Gastroesophageal sphincter (tissue), 4 donors: ENCODE results near the gene LRRC75A. TPM values are rescaled to one million over a fixed set of nuclear protein-coding genes. Genes with fewer than 3 reads are reported as not detected.

ENCODE experiments used
- ATAC-seq: fragments of 150-250 bp; one replicate; pipeline ENCODE4 v1.9.1; 2016; ENCODE audit warnings: mild to moderate bottlenecking, moderate library complexity
- H3K27ac ChIP-seq, 4 donors: fragments of 200-600 bp; sonication (generic) in 3 of 4; 1 replicate in 3 of 4; 2 replicates in 1 of 4; pipeline ENCODE4 v1.5.1; 2016 to 2019
- H3K27me3 ChIP-seq: fragments of 200-600 bp; sonication (generic); one replicate; pipeline ENCODE4 v1.5.1; 2019
- H3K36me3 ChIP-seq, 2 donors: fragments of 200-600 bp; sonication (generic); one replicate each; pipeline ENCODE4 v1.5.1; 2019; ENCODE audit warnings: control low read depth in 1 of 2
- H3K4me1 ChIP-seq, 3 donors: fragments of 200-600 bp; sonication (generic); 1 replicate in 2 of 3; 2 replicates in 1 of 3; pipeline ENCODE4 v1.5.1; 2016 to 2019; ENCODE audit warnings: control low read depth in 2 of 3
- H3K4me3 ChIP-seq, 2 donors: fragments of 200-600 bp; sonication (generic); one replicate each; pipeline ENCODE4 v1.5.1; 2019; ENCODE audit warnings: mild to moderate bottlenecking in 1 of 2, moderate library complexity in 1 of 2
- H3K9me3 ChIP-seq, 3 donors: fragments of 200-600 bp; sonication (generic); one replicate each; pipeline ENCODE4 v1.5.1; 2017 to 2019; ENCODE audit warnings: control low read depth in 2 of 3
- CTCF ChIP-seq, 4 experiments: fragments of 200-600 bp in 2 of 4; fragments of 450-650 bp in 2 of 4; sonication (generic) in 1 of 4; IDR thresholded peaks; one replicate each; pipeline ENCODE4 v1.5.1; 2017 to 2019; ENCODE audit warnings: antibody characterized with exemption in 4 of 4, mild to moderate bottlenecking in 2 of 4, moderate library complexity in 2 of 4
- EP300 ChIP-seq: sonication (generic); formaldehyde crosslinking; IDR thresholded peaks from one replicate; pipeline ENCODE4 v1.6.1; 2017; ENCODE audit warnings: antibody characterized with exemption, mild to moderate bottlenecking
- POLR2A ChIP-seq, 2 donors: fragments of 450-650 bp; IDR thresholded peaks; one replicate each; pipeline ENCODE4 v1.6.1; 2017; ENCODE audit warnings: antibody characterized with exemption in 2 of 2, mild to moderate bottlenecking in 2 of 2, moderate library complexity in 1 of 2
- POLR2AphosphoS5 ChIP-seq: sonication (generic); formaldehyde crosslinking; IDR thresholded peaks from one replicate; pipeline ENCODE4 v1.6.1; 2017; ENCODE audit warnings: antibody characterized with exemption
- WGBS, 2 donors: methylation state at CpG; one replicate each; pipeline ENCODE4 v1.1.5; 2018; ENCODE audit warnings: low coverage in 1 of 2; 5-methylcytosine and 5-hydroxymethylcytosine counted together
- total RNA-seq, 4 donors: library from RNA; depleted of rRNA; stranded (reverse); fragments of >200 nt; gene quantifications; one replicate each; pipeline ENCODE4 v1.1.0, GENCODE V29; 2016

LRRC75A gene
- total RNA-seq, 4 donors from 2014 or later = 0.94 to 4.0 (median 2.3) TPM

DNA sequence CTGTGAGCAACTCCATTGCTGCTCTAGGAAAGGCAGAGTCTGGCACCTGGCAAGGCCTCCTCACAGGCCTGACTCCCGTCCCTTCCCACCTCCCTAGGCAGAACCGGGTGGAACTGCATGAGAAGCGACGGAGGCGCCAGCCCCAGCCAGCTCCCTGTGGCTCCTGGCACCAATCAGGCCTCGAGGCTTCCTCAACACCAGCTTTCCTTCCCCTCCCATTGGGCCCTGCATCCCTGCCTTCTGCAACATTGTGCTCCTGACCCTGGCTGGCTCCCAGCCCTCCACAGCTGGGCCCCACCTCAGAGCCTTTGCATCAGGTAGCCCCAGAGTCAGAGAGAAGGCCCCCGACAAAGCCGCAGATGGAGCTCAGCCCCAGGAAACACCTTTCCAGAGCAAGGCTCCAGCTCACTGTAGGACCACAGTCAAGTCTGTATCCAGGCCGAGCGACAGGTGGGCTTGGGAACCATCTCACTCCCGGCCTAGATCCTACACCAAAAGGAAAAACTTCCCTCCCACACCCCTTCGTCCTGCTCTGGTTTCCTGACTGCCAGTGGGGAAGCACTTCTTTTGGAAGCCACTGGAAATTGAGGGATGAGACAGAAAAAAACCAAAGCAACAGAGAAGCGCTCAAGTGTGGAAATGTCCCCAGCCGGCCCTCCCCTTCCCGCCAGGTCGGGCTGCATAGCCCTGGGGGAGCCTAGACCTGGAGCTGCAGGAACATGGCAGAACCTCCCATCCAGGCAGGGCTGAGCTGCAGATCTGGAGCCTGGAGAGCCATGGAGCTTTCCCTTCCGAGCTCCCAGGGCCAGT lies 31.0 kb downstream of the LRRC75A start:
- no peak for ATAC-seq
- peaks cover 0 to 42% of the 10 kb centered on the region in 2 donors for H3K36me3 ChIP-seq
- H3K27ac ChIP-seq = no peak overlapping the region
- peaks cover 0 to 36% (median 0%) of the 10 kb centered on the region in 3 donors for H3K4me1 ChIP-seq
- H3K27me3 ChIP-seq = no peaks in the 10 kb centered on the region
- no peak overlapping the region for H3K4me3 ChIP-seq
- H3K9me3 ChIP-seq = no peaks in the 10 kb centered on the region
- TF ChIP-seq POLR2A (IDR thresholded peaks at IDR 0.05) = no peak
- TF ChIP-seq EP300 = no peak
- no peak for TF ChIP-seq CTCF (IDR thresholded peaks at IDR 0.05)
- no peak for TF ChIP-seq POLR2AphosphoS5
- WGBS, 2 donors = 90 to 96% methylated on average over 2 to 6 of the region's 17 CpGs

DNA sequence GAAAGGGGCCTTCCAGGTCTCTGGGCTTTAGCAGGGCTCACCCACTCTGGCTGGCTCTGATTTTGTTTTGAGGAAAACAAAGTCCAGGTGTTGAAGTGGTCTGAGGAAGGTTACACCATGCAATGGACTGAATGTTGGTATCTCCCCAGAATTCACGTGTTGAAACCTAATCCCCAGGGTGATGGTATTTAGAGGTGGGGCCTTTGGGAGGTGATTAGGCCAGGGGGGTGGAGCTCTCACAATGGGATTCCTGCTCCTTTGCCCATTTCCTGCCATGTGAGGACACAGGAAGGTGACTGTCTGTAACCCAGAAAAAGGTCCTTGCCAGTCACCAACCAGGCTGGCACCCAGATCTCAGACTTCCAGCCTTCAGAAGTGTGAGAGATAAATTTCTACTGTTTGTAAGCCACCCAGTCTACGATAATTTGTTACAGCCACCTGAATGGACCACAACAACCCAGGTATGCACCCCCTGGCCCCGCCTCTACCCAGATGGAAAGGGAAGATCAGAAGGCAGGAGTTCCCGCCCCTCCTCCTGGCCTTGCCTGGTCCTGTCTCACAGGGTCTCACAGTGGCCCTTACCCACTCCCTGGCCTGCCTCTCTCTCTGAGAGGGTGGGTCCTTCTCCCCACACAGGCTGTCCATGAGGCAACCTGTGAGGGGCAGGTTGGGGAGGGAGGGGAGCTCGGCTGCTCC lies 32.0 kb downstream of the LRRC75A start:
- ATAC-seq = no peak
- TF ChIP-seq POLR2A (IDR thresholded peaks at IDR 0.05) (no peak), POLR2AphosphoS5 (no peak), EP300 (no peak), CTCF (IDR thresholded peaks at IDR 0.05) (no peak)
- Histone ChIP-seq H3K36me3 (peaks cover 0 to 42% of the 10 kb centered on the region in 2 donors), H3K27me3 (no peaks in the 10 kb centered on the region), H3K9me3 (no peaks in the 10 kb centered on the region), H3K4me1 (peaks cover 0 to 27% (median 0%) of the 10 kb centered on the region in 3 donors), H3K27ac (no peak overlapping the region), H3K4me3 (no peak overlapping the region)
- WGBS, 2 donors = 100% methylated on average over 1 of the region's 5 CpGs

DNA sequence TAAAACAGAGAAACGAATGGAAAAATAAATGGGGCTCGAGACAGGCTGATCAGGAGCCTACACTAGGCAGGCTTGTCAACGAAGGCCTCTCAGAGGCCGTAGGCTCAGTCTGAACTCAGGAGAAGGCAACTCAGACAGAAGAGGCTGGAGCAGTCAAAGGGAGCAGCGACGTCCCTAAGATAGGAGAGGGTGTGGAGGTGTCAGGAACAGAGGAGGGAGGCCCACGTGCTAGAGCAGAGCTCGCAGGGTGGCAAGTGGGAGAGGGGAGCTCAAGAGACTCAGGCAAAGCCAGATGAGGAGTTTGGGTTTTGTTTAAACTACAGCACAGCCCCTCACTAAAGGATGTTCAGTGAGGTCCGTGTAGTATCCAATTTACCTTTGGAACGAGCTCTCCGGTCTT lies 32.7 kb downstream of the LRRC75A start:
- peaks cover 0 to 42% of the 10 kb centered on the region in 2 donors for H3K36me3 ChIP-seq
- H3K4me1 ChIP-seq = peaks cover 0 to 23% (median 0%) of the 10 kb centered on the region in 3 donors
- no peak overlapping the region for H3K4me3 ChIP-seq
- 75 to 77% methylated on average over 6 to 10 of the region's 11 CpGs for WGBS, 2 donors
- H3K27ac ChIP-seq = no peak overlapping the region
- no peak for ATAC-seq
- TF ChIP-seq POLR2AphosphoS5 (no peak), CTCF (IDR thresholded peaks at IDR 0.05) (no peak), EP300 (no peak), POLR2A (IDR thresholded peaks at IDR 0.05) (no peak)
- H3K27me3 ChIP-seq = no peaks in the 10 kb centered on the region
- H3K9me3 ChIP-seq = no peaks in the 10 kb centered on the region

GRCh38 chr17:16456742-16457316 lies 35.2 kb downstream of the LRRC75A start:
- no peak for ATAC-seq
- WGBS, 2 donors = 83 to 97% methylated on average over 4 to 6 of the region's 9 CpGs

More at GRCh38 chr17:16456742-16457316, 35.2 kb downstream of the LRRC75A start:
- no peak overlapping the region for H3K27ac ChIP-seq
- no peaks in the 10 kb centered on the region for H3K27me3 ChIP-seq
- TF ChIP-seq CTCF (IDR thresholded peaks at IDR 0.05) (no peak), EP300 (no peak), POLR2AphosphoS5 (no peak), POLR2A (IDR thresholded peaks at IDR 0.05) (no peak)
- H3K4me1 ChIP-seq = peaks cover 0 to 10% (median 0%) of the 10 kb centered on the region in 3 donors
- H3K4me3 ChIP-seq = no peak overlapping the region
- peaks cover 0 to 35% of the 10 kb centered on the region in 2 donors for H3K36me3 ChIP-seq
- H3K9me3 ChIP-seq = no peaks in the 10 kb centered on the region
